Motor neuron (in vitro differentiated cells): ENCODE results near the gene SCYL2. TPM values are rescaled to one million over a fixed set of nuclear protein-coding genes. Genes with fewer than 3 reads are reported as not detected.
"Not testable (repeated sequence)": the region's sequence is repeated elsewhere in the genome, so short reads cannot be mapped to it uniquely, and the experiment has no call there.

Experiments used
- ATAC-seq, 8 experiments: fragments of 200-7000 bp; cut with Tn5 transposase; replicated peaks in 6 of 8; 2 replicates each; pipeline ENCODE4 v1.8.0; 2021; ENCODE audit warnings: mild to moderate bottlenecking in 8 of 8, moderate library complexity in 8 of 8
- H3K27ac ChIP-seq, 2 donors: fragments of 250-450 bp; sonication (Bioruptor Pico); 2 replicates each; pipeline ENCODE4 v1.9.0; 2021; ENCODE audit warnings: antibody characterized with exemption in 2 of 2, mild to moderate bottlenecking in 2 of 2, moderate library complexity in 1 of 2
- H3K4me1 ChIP-seq, 2 donors: fragments of 250-450 bp; sonication (Bioruptor Pico); replicated peaks in 1 of 2; 2 replicates each; pipeline ENCODE4 v1.6.1; 2021; ENCODE audit warnings: antibody characterized with exemption in 2 of 2, mild to moderate bottlenecking in 2 of 2, moderate library complexity in 1 of 2
- H3K4me3 ChIP-seq, 5 donors: fragments of 250-450 bp; sonication (Bioruptor Pico); 2 replicates each; pipeline ENCODE4 v1.9.0; 2021; ENCODE audit warnings: antibody characterized with exemption in 5 of 5, mild to moderate bottlenecking in 5 of 5, moderate library complexity in 4 of 5
- WGBS, 10 experiments: fragments of 450-650 bp; shearing (Covaris generic); methylation state at CpG; one replicate each; pipeline ENCODE4 v1.0.0; 2022; 5-methylcytosine and 5-hydroxymethylcytosine counted together
- in situ Hi-C, 9 experiments: fragments of 400-800 bp; cut with MboI; loops; one replicate each; pipeline ENCODE4 v1.15.0; 2021; ENCODE audit warnings: low sequenced_read_pairs in 9 of 9, low pct_unique_long_range_greater_than_20kb in 2 of 9; ENCODE audit not compliant: unreplicated experiment in 9 of 9
- total RNA-seq, 8 experiments: library from RNA; unstranded; fragments of 300-600 nt; gene quantifications; 2 replicates each; pipeline versions ENCODE4 v1.2.3 to v1.2.4, GENCODE V29; 2022

Gene SCYL2
- total RNA-seq, 8 experiments from 2014 or later: 29.2 to 69.2 (median 43.2) TPM

DNA sequence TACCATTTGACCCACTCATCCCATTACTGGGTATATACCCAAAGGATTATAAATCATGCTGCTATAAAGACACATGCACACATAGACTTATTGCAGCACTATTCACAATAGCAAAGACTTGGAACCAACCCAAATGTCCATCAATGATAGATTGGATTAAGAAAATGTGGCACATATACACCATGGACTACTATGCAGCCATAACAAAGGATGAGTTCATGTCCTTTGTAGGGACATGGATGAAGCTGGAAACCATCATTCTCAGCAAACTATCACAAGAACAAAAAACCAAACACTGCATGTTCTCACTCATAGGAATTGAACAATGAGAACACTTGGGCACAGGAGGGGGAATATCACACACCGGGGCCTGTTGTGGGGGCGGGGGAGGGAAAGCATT is 75.9 kb downstream of the SCYL2 start:
- WGBS, 10 experiments: 100% methylated on average over 2 of the region's 2 CpGs; no CpG with 5 or more reads in 9 of the 10 experiments
- ATAC-seq: not testable (repeated sequence)
- in situ Hi-C loops: loop anchor here in 1 of 9 experiments (25.0 kb wide), 1 partner anchor 106 kb away; no protein-coding TSS in a partner anchor

GRCh38 chr12:100344351-100344750 is 77.4 kb downstream of the SCYL2 start:
- WGBS, 10 experiments: 90 to 100% (median 95%) methylated on average over 2 to 12 of the region's 18 CpGs; no CpG with 5 or more reads in 3 of the 10 experiments
- not testable (repeated sequence) for H3K4me1 ChIP-seq, H3K4me3 ChIP-seq, ATAC-seq, H3K27ac ChIP-seq
- in situ Hi-C loops: loop anchor here in 1 of 9 experiments (25.0 kb wide), 1 partner anchor 107 kb away; no protein-coding TSS in a partner anchor

More for the DNA sequence above, 75.9 kb downstream of the SCYL2 start:
- H3K27ac ChIP-seq, H3K4me3 ChIP-seq, H3K4me1 ChIP-seq: not testable (repeated sequence)

- 20 to 100% (median 72%) methylated on average over 1 of the region's 1 CpG; no CpG with 5 or more reads in 4 of the 10 experiments for WGBS, 10 experiments
- peak in 2 of 8 experiments; percentile 82 to 84 for ATAC-seq
- in situ Hi-C loops: loop anchor here in 1 of 9 experiments (5.0 to 25.0 kb wide), 2 partner anchors 108 to 212 kb away; no protein-coding TSS in a partner anchor
Observed at GRCh38 chr12:100345020-100345767, 78.2 kb downstream of the SCYL2 start.

GRCh38 chr12:100346660-100347059 is 79.7 kb downstream of the SCYL2 start:
- ATAC-seq: no peak
- WGBS, 10 experiments: 40 to 100% (median 87%) methylated on average over 1 to 3 of the region's 3 CpGs; no CpG with 5 or more reads in 2 of the 10 experiments
- H3K27ac ChIP-seq: no peak overlapping the region
- no peak overlapping the region for H3K4me3 ChIP-seq
- H3K4me1 ChIP-seq: no peaks in the 10 kb centered on the region
- in situ Hi-C loops: loop anchor here in 1 of 9 experiments (5.0 to 25.0 kb wide), 2 partner anchors 109 to 211 kb away; no protein-coding TSS in a partner anchor

More at GRCh38 chr12:100345020-100345767, 78.2 kb downstream of the SCYL2 start:
- H3K4me3 ChIP-seq: no peak overlapping the region
- H3K4me1 ChIP-seq: no peaks in the 10 kb centered on the region
- no peak overlapping the region for H3K27ac ChIP-seq

GRCh38 chr12:100348657-100349454 is 81.9 kb downstream of the SCYL2 start:
- Histone ChIP-seq H3K4me1 (no peaks in the 10 kb centered on the region), H3K27ac (no peak overlapping the region), H3K4me3 (no peak overlapping the region)
- in situ Hi-C loops: loop anchor here in 1 of 9 experiments (5.0 to 25.0 kb wide), 2 partner anchors 112 to 208 kb away; no protein-coding TSS in a partner anchor
- peak; percentile 32 to 79 (median 53) for ATAC-seq
- 52 to 85% (median 68%) methylated on average over 3 to 6 of the region's 7 CpGs; no CpG with 5 or more reads in 1 of the 10 experiments for WGBS, 10 experiments

DNA sequence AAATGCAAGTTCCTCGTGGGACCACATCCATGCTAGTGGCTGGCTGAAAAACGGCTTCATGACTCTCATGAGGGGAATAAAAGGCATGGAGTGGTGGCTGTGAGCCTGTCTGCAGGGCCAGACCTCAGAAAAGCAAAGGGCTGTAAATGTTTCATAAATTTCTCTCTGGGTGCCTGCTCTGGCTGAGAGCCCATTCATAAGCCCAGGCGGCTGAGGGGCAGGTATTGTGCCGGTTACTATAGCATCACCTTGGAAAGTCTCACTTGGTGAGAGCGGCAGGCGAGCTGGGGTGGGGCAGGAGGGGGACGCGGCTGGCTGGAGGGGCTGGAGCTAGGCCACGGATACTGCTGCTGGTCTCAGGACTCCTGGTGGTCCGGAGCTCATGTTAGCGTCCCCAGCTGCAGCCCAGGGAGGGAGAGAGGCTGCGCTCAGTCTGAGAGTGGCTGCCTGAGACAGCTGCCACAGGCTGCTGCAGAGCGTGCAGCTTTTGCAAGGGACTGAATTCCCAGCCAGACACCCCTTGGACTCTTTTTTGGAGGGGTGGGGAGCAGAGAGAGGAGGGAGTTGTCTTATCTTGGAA is 89.8 kb downstream of the SCYL2 start, which contains the start of gene SLC17A8:
TSS of gene SLC17A8 (plus strand) at position 431 of the 580 bp plus-strand sequence. CDS start 318 bp downstream, outside the sequence.
- H3K4me1 ChIP-seq: peaks cover 7 to 22% of the 10 kb centered on the region in 2 donors
- WGBS, 10 experiments: 16 to 40% (median 20%) methylated on average over 1 to 5 of the region's 13 CpGs; no CpG with 5 or more reads in 5 of the 10 experiments
- ATAC-seq: peak in 7 of 8 experiments; percentile 20 to 94 (median 93)
- in situ Hi-C loops: loop anchor here in 6 of 9 experiments (10.0 to 25.0 kb wide), 4 partner anchors 181 to 381 kb away; partner anchors contain the start of gene GAS2L3 (in 3 of the 6)
- H3K27ac ChIP-seq: no peak within 1 kb of the TSS
- peak within 1 kb of the TSS in 2 of 5 donors; percentile 15 to 22 for H3K4me3 ChIP-seq

DNA sequence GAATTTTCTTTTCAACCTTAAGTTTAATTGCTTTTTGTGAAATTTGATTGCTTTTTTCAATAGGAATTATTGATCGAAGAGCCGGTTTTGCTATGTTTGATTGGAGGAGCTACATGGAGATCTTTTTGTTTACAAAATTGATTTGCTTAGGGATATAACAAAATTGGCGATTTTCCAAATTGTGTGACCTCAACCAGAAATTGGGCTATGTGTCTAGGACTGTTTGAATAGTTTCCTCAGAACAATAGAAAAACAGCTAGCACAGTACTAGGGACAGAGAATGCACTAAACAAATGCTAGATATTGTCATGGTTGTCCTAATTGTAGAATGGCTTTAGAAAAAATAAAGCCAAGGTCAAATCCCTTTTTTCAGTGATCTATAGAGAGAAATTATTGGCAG is 92.3 kb downstream of the SCYL2 start:
- no peak for ATAC-seq
- WGBS, 10 experiments: 27 to 98% (median 79%) methylated on average over 2 to 3 of the region's 3 CpGs; no CpG with 5 or more reads in 1 of the 10 experiments
- Histone ChIP-seq H3K4me1 (peaks cover 7 to 22% of the 10 kb centered on the region in 2 donors), H3K27ac (no peak overlapping the region), H3K4me3 (no peak overlapping the region)
- in situ Hi-C loops: loop anchor here in 6 of 9 experiments (10.0 to 25.0 kb wide), 4 partner anchors 178 to 378 kb away; partner anchors contain the start of gene GAS2L3 (in 3 of the 6)

DNA sequence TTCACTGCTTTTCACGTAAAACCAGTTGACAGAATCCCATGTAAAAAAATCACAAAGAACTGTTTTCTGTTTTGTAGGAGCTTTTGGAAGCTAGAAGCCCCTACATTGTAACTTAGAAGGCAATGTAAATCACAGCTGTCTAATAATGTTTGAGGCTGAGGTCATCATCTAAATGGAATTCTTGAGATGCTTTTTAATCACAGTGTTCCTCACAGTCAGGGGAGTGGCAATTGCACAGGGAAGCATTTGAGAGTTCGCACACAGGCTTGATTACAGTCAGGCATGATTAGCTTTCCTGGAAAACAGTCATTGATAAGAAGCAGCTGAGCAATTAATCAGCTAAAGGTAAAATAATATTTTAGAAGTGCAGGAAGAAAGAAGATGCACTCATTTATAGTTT is 92.8 kb downstream of the SCYL2 start:
- Histone ChIP-seq H3K27ac (no peak overlapping the region), H3K4me1 (peaks cover 7 to 22% of the 10 kb centered on the region in 2 donors), H3K4me3 (no peak overlapping the region)
- ATAC-seq: peak; percentile 57 to 90 (median 80)
- in situ Hi-C loops: loop anchor here in 6 of 9 experiments (10.0 to 25.0 kb wide), 4 partner anchors 177 to 377 kb away; partner anchors contain the start of gene GAS2L3 (in 3 of the 6)
- WGBS, 10 experiments: 0 to 73% (median 42%) methylated on average over 1 to 2 of the region's 2 CpGs; no CpG with 5 or more reads in 2 of the 10 experiments

DNA sequence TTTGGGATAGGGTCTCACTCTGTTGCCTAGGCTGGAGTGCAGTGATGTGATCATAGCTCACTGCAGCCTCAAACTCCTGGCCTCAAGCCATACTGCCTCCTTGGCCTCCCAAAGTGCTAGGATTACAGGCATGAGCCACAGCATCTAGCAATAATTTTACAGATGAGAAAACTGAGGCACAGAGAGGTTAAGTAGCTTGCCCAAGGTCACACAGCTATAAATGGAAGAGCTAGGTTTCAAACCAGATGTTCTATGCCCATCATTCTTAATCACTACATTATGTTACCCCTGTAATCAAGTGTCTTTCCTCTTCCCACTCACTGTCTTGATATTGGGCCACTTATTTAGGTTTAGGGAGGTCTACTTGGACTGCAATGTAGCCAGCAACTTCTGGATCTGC is 93.5 kb downstream of the SCYL2 start:
- H3K27ac ChIP-seq: no peak overlapping the region
- peaks cover 7 to 22% of the 10 kb centered on the region in 2 donors for H3K4me1 ChIP-seq
- H3K4me3 ChIP-seq: no peak overlapping the region
- ATAC-seq: no peak
- in situ Hi-C loops: loop anchor here in 6 of 9 experiments (25.0 kb wide), 3 partner anchors 177 to 377 kb away; partner anchors contain the start of gene GAS2L3 (in 3 of the 6)

- peaks cover 7 to 10% of the 10 kb centered on the region in 2 donors for H3K4me1 ChIP-seq
- ATAC-seq: peak in 2 of 8 experiments; percentile 65 to 66
- H3K27ac ChIP-seq: no peak overlapping the region
- in situ Hi-C loops: loop anchor here in 6 of 9 experiments (25.0 kb wide), 3 partner anchors 173 to 373 kb away; partner anchors contain the start of gene GAS2L3 (in 3 of the 6)
- WGBS, 10 experiments: 57 to 87% (median 79%) methylated on average over 1 to 4 of the region's 4 CpGs; no CpG with 5 or more reads in 5 of the 10 experiments
- no peak overlapping the region for H3K4me3 ChIP-seq
Observed at GRCh38 chr12:100364324-100364723, 97.3 kb downstream of the SCYL2 start.

- Histone ChIP-seq H3K4me1 (no peaks in the 10 kb centered on the region), H3K27ac (no peak overlapping the region), H3K4me3 (no peak overlapping the region)
- in situ Hi-C loops: loop anchor here in 6 of 9 experiments (25.0 kb wide), 3 partner anchors 172 to 372 kb away; partner anchors contain the start of gene GAS2L3 (in 3 of the 6)
- 0 to 95% (median 47%) methylated on average over 2 of the region's 2 CpGs; no CpG with 5 or more reads in 6 of the 10 experiments for whole genome bisulfite sequencing, 10 experiments
- ATAC-seq: no peak
Observed at GRCh38 chr12:100365411-100365810, 98.4 kb downstream of the SCYL2 start.
